A549 (cell line): ENCODE results near the gene ECI1.

Experiments used
- BHLHE40 ChIP-seq: IDR thresholded peaks from 2 replicates; pipeline ENCODE4 v1.6.1; 2012; ENCODE audit warnings: low read depth, low read length, inconsistent platforms
- CHD2 ChIP-seq: fragments of 150-350 bp; IDR thresholded peaks from 2 replicates; pipeline ENCODE4 v1.6.1; 2014; ENCODE audit warnings: low read length; ENCODE audit not compliant: partially characterized antibody
- EP300 ChIP-seq, 2 experiments: fragments of >200 bp; sonication (Bioruptor Twin); formaldehyde crosslinking; IDR thresholded peaks; 2 replicates in 1 of 2; 3 replicates in 1 of 2; pipeline ENCODE4 v1.6.1; 2016 to 2017
- MAX ChIP-seq: IDR thresholded peaks from 2 replicates; pipeline ENCODE4 v1.6.1; 2012
- PHF8 ChIP-seq: fragments of 200-600 bp; sonication (generic); IDR thresholded peaks from 2 replicates; pipeline ENCODE4 v1.6.1; 2016; ENCODE audit warnings: low read depth, mild to moderate bottlenecking, antibody characterized with exemption, moderate library complexity, borderline replicate concordance
- POLR2A ChIP-seq: IDR thresholded peaks from 2 replicates; pipeline ENCODE4 v1.6.1; 2012; ENCODE audit warnings: mild to moderate bottlenecking, low read length
- TF ChIP-seq, protein P1 (sequence below): fragments of >200 bp; sonication (Bioruptor Twin); formaldehyde crosslinking; IDR thresholded peaks from 3 replicates; pipeline ENCODE4 v1.5.1; 2016
- TF ChIP-seq, protein P2 (sequence below): fragments of >200 bp; sonication (Bioruptor Twin); formaldehyde crosslinking; IDR thresholded peaks from 2 replicates; pipeline ENCODE4 v1.6.1; 2016
- TF ChIP-seq, protein P3 (sequence below): fragments of 250-450 bp; sonication (Bioruptor Pico); IDR thresholded peaks from 2 replicates; pipeline ENCODE4 v1.5.0; 2021; ENCODE audit warnings: mild to moderate bottlenecking, moderate library complexity, borderline replicate concordance

DNA sequence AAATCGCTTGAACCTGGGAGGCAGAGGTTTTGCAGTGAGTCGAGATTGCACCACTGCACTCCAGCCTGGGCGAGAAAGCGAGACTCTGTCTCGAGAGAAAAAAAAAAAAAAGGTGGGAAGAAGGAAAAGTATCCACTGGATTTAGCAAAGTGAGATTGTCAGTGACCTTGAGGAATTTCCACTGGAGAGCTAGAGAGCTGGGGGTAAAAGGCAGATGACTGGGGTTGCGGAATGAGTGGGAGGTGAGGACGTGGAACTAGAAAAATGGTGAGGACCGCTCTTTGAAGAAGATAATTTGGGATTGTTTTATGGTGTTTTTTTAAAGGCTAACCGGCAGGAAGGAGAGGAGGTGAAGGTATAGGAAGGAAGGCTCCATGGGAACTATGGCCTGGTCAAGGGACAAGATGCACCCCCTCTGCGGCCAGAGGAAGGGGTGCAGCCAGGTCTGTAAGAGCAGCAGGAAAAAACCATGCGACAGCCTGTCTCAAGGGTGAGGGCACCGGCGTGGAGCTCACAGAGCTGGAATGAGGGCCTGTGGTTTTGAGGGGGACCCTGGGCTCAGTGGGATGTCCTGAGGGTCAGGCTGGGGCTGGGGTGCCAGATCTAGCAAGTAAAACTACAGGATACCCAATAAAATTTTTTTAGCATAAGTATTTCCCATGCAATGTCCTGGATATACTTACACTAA, 46.8 kb downstream of the ECI1 start:
- TF ChIP-seq, protein P1, sequence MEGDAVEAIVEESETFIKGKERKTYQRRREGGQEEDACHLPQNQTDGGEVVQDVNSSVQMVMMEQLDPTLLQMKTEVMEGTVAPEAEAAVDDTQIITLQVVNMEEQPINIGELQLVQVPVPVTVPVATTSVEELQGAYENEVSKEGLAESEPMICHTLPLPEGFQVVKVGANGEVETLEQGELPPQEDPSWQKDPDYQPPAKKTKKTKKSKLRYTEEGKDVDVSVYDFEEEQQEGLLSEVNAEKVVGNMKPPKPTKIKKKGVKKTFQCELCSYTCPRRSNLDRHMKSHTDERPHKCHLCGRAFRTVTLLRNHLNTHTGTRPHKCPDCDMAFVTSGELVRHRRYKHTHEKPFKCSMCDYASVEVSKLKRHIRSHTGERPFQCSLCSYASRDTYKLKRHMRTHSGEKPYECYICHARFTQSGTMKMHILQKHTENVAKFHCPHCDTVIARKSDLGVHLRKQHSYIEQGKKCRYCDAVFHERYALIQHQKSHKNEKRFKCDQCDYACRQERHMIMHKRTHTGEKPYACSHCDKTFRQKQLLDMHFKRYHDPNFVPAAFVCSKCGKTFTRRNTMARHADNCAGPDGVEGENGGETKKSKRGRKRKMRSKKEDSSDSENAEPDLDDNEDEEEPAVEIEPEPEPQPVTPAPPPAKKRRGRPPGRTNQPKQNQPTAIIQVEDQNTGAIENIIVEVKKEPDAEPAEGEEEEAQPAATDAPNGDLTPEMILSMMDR: no peak
- TF ChIP-seq BHLHE40 (no peak), EP300 (IDR thresholded peaks at IDR 0.05) (no peak), MAX (no peak), POLR2A (no peak), CHD2 (no peak), PHF8 (no peak)
- TF ChIP-seq, protein P2, sequence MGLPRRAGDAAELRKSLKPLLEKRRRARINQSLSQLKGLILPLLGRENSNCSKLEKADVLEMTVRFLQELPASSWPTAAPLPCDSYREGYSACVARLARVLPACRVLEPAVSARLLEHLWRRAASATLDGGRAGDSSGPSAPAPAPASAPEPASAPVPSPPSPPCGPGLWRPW: no peak
- TF ChIP-seq, protein P3, sequence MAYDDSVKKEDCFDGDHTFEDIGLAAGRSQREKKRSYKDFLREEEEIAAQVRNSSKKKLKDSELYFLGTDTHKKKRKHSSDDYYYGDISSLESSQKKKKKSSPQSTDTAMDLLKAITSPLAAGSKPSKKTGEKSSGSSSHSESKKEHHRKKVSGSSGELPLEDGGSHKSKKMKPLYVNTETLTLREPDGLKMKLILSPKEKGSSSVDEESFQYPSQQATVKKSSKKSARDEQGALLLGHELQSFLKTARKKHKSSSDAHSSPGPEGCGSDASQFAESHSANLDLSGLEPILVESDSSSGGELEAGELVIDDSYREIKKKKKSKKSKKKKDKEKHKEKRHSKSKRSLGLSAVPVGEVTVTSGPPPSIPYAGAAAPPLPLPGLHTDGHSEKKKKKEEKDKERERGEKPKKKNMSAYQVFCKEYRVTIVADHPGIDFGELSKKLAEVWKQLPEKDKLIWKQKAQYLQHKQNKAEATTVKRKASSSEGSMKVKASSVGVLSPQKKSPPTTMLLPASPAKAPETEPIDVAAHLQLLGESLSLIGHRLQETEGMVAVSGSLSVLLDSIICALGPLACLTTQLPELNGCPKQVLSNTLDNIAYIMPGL: no peak
